DMS79 treated with DMSO at 0.1 percent for 48 hours (cell line): ENCODE measurements around the gene CHD2.

ENCODE experiments used
- DNase-seq: peaks from one replicate; lab custom pipeline; 2025; lab: John Stamatoyannopoulos, UW

Gene CHD2

DNA sequence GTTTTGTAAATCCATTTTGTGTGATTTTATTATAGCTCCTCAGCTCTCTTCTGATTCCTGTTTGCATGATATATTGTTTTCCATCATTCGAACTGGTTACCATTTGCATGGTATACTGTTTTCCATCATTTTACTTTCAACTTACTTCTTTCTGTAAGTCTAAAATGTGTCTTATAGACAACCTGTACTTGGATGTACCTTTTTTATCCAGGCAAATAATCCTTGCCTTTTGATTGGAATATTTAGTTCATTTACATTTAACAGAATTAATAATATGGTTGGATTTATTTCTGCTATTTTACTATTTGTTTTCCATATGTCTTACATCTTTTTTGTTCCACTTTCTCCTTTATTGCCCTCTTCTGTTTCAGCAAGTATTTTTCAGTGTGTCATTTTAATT lies 62.8 kb downstream of the CHD2 start:
- no peak for DNase-seq

GRCh38 chr15:92963794-92964193 lies 63.7 kb downstream of the CHD2 start:
- no peak for DNase-seq

- DNase-seq: no peak
Measured at GRCh38 chr15:92968926-92969651, 69.0 kb downstream of the CHD2 start.

DNA sequence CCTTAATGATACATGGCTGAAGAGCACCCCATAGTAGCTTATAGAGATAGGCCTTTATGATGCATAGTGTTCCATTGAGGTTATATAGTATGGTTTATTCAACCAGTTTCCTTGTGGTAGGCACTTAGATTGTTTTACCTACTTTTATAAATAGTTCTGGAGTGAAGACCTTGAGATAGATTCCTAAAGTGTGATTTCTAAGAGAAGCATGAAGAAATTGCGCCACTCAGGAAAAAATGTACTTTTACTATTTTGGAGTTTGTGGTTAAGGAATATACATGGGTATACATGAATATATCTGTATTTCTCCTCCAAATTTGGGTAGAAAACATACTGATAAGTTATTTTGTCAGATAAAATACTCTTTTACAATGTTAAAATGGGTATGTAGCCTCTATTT lies 70.5 kb downstream of the CHD2 start:
- no peak for DNase-seq

DNA sequence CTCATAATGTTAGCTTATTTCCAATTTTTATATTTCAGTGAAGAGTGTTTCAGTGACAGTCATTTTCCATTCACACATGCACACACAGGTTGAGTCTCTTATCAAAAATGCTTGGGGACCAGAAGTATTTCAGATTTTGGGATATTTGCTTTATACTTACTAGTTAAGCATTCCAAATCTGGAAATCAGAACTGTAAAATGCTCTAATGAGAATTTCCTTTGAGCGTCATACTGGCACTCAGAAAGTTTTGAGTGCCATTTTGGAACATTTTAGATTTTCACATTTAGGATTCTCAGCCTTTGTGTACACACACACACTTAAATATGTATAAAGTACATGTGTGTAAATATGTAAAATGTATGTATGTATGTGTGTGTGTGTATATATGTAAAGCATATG lies 71.0 kb downstream of the CHD2 start:
- no peak for DNase-seq

- DNase-seq: no peak
Measured at GRCh38 chr15:92971713-92972112, 71.6 kb downstream of the CHD2 start.

DNA sequence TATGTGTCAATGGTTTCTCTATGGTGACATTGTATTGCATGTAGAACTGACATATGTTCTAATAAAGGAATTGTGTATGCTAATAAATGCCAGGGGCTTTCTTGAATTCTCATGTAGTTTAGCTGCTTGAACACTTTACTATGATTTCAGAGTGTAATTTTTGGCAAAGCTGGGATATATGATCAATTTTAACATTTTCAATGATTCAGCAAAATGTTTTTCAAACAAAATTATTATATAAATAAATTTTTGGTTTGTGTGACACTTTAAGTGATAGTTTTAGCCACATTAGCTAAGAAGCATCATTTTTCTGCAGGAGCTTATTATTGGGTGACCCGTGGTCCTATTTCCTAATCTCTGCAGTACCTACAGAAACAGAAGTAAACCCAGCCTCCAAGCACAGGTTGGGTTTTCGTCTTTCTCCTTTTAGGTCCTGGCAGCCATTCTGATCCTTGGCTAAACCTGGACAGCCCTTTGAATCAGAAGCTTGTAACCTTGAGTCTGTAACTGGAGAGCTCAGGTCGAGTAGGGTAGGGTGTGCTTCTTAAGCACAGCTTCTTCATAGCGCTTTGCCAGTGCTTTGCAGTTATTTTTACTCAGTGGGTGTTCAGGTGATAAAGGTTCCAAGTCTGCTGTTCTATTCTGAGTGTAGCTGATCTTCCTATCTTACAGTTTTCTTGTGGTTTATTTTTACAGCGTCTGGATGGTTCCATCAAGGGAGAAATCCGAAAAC lies 74.2 kb downstream of the CHD2 start:
- no peak for DNase-seq

DNA sequence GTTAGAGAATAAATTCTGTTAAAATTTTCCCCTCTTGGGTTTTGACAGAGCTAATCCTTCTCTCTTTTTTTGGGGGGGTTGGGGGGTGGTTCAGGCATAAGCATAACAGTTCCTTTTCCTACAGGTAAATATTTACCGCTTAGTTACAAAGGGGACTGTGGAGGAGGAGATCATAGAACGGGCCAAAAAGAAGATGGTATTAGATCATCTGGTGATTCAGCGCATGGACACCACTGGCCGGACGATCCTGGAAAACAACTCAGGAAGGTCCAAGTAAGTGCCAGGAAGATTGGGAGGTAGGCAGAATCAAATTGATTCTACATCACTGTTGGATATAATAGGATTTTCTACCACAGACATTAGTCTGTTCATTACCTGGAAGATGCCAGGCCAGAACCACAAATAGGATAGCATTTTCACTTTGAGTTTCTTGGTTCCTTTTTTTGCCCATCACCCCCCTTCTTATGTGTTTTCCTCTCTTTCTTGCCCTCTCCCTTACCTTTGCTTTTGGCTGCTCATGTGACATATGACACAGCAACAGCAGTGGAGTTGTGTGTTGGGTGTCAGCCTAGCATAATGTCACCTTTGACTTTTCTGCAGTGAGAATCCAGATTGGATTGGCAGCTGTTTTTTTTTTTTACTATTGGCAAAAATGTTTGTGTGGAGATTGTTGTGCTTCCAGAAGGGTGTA lies 79.0 kb downstream of the CHD2 start:
- DNase-seq: no peak

GRCh38 chr15:92981333-92981732 lies 81.2 kb downstream of the CHD2 start:
- no peak for DNase-seq

DNA sequence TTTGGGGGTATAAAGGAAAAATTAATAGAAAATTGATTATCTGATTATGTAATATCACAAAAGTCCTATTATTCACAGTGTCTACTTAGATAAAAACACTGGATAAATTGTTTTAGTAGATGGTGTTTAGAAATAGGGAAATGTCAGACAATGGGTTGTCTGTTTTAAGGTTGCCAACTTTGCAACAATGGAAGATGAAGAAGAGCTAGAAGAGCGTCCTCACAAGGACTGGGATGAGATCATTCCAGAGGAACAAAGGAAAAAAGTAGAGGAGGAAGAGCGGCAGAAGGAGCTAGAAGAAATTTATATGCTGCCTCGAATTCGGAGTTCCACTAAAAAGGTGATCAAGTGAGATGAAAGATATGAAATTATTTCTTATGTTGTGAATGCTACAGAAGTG lies 84.0 kb downstream of the CHD2 start:
- no peak for DNase-seq

DNA sequence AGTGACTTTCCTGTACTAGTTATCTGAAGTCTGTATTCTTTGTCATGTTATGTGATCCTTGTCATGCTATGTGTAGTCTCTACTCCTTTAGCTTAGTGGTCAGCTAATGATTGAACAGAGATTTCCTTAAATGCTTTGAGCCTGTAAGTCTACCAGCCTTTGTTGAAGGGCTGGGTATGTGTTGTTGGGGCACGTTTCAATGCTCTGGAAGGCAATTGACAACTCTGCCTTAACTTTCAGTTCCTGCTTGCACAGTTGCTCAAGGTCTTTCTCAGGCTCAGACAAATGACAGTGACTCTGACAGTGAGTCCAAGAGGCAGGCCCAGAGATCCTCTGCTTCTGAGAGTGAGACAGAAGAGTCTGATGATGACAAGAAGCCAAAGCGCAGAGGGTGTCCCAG lies 89.3 kb downstream of the CHD2 start:
- DNase-seq: no peak

- DNase-seq: no peak
Measured at GRCh38 chr15:92990031-92990430, 89.9 kb downstream of the CHD2 start.

GRCh38 chr15:92992720-92993119 lies 92.6 kb downstream of the CHD2 start:
- DNase-seq: no peak

GRCh38 chr15:92997821-92998220 lies 97.7 kb downstream of the CHD2 start:
- no peak for DNase-seq

- no peak for DNase-seq
Measured at GRCh38 chr15:93001156-93001555, 101.0 kb downstream of the CHD2 start.

DNA sequence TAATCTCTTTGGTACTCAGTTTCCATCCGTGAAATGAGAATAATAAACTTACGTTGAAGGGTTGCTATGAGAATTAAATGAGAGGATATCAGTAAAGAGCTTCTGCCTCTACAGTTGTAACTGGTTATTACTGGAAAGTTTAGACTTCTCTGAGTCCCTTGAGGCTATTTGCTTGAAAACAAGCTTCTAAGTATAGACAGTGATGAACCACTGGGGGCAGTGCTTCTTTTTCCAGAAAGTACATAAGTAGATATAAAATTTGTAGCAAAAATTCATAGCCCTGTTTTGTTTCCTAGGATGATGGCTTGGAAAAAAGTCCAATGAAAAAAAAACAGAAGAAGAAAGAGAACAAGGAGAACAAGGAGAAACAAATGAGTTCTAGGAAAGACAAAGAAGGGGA lies 101.8 kb downstream of the CHD2 start:
- no peak for DNase-seq

- DNase-seq: no peak
Measured at GRCh38 chr15:93005133-93005532, 105.0 kb downstream of the CHD2 start.

DNA sequence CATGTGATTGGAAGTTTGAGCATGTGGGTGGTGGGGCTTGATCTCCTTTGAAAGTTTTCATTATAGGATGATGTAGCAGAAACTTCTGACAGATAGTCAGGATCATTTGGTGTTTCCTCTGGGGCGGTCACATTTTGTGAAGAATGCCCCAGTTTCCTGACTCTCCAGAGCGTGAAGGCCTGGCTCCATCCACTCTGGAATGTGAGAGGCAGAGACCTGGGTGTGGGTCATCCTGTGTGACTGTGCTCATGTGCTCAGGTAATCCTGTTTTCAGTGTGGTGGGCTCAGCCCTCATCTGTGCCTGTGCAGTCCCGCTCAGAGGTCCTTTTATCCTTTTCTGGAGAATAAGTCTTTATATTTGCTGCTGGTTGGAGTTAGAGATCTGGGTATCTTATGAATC lies 107.9 kb downstream of the CHD2 start:
- DNase-seq: no peak

DNA sequence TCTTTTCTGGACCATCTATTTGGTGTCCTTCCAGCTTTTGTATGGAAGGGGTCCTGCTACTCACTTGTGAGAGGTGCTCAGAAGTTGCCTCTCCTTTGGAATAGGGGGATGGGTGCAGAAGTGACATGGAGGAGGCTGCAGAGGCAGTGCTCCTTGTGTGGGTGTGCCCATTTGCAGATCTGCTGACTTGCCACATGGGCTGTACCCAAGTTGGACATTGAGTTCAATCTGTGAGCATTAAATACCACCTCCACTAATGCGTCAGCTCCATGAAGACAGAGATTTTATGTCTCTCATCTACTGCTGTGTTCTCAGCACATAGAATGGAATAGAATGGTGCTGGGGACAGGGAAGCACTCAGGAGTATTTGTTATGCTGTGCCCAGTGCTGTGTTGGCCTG lies 112.7 kb downstream of the CHD2 start:
- DNase-seq: no peak

DNA sequence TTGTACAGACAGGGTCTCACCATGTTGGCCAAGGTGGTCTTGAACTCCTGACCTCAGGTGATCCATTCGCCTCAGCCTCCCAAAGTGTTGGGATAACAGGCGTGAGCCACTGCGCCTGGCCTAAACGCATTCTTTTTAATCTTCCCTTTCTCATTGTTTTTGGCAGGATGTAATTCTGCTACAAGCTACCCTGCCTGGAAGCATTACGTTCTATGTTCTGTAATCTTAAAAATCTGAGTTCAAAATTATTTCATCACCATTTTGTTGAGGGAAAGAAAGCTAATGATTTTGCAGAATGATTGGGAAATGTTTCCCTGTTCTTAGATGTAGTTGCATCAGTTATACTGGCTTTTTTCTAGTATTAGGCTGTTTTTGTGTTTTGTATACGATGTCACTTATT lies 117.4 kb downstream of the CHD2 start:
- no peak for DNase-seq

DNA sequence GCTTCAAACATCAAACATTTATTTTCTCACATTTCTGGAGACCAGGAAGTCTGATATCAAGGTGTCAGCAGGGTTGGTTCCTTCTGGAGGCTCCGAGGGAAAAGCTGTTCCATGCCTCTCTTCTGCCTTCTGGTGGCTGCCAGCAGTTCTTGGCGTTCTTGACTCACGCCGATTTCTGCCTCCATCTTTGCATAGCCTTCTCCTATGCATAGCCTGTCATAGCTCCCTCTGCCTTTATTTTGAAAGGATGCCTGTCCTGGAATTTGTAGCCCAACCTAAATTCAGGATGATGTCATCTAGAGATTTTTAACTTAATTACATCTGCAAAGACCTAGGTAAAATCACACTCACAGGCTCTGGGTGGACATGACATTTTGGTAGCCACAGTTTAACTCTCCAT lies 118.5 kb downstream of the CHD2 start:
- no peak for DNase-seq

DNA sequence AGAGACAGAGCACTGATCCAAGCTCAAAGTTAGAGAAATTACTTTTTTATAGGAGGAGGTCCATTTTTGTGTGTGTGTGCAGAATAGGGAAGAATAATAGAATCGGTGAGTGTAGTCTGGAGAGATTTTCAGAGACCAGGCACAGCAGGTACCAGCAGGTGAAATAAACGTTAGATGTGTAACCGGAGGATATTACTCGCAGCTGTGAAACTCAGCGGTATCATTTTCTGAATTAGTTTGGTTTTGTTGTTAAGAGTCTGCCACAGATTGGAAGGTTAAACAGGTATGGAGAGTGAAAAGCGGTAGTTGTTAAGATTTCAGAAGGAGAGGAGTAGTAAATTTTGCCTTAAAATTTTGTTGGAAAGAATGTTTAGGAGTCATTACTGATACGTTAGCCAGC lies 119.0 kb downstream of the CHD2 start:
- DNase-seq: no peak

GRCh38 chr15:93019971-93020370 lies 119.8 kb downstream of the CHD2 start:
- DNase-seq: no peak
